Nephron (organoid): Measurements from ENCODE around the gene LZTS3.
"Not testable (repeated sequence)": the region's sequence is repeated elsewhere in the genome, so short reads cannot be mapped to it uniquely, and the experiment has no call there.

Source experiments
- H3K27ac Mint-ChIP-seq, 3 experiments: 2 replicates each; pipeline ENCODE4 v1.8.0; 2020; ENCODE audit warnings: mixed read lengths in 3 of 3, mild to moderate bottlenecking in 2 of 3, moderate library complexity in 1 of 3
- H3K27me3 Mint-ChIP-seq: 2 replicates; pipeline ENCODE4 v1.8.0; 2021; ENCODE audit warnings: low read depth, mild to moderate bottlenecking, moderate library complexity, mixed read lengths
- H3K36me3 Mint-ChIP-seq: 2 replicates; pipeline ENCODE4 v1.8.0; 2020; ENCODE audit warnings: low read depth, mixed read lengths
- H3K4me1 Mint-ChIP-seq: 2 replicates; pipeline ENCODE4 v1.8.0; 2020; ENCODE audit warnings: mixed read lengths
- H3K4me3 Mint-ChIP-seq, 3 experiments: 2 replicates each; pipeline ENCODE4 v1.8.0; 2020; ENCODE audit warnings: mild to moderate bottlenecking in 3 of 3, mixed read lengths in 3 of 3, moderate library complexity in 2 of 3
- H3K9me3 Mint-ChIP-seq: 2 replicates; pipeline ENCODE4 v1.8.0; 2020; ENCODE audit warnings: mixed read lengths
- TF ChIP-seq, protein P1 (sequence below), 3 experiments: fragments of 200-600 bp; sonication (generic); IDR thresholded peaks; one replicate each; pipeline ENCODE4 v1.5.0; 2021; ENCODE audit warnings: antibody characterized with exemption in 3 of 3; ENCODE audit not compliant: unreplicated experiment in 3 of 3

The LZTS3 gene

DNA sequence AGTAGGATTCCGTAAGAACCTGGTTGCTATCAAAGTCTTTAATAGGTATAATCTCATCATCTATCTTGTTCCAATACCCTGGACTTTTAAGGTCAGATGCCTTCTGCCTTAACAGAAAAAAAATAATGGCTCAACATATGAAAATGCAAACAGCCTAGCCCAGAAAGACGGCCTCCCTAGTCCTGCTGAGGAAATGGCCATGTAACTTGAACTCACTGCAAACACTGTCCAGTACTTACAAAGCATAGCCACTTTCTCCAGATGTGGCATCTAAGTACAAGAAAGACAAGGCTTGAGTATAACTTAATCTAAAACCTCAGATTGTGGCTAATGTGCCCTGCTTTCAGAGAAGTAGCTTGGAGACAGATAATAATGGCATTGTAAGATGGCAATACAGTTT lies 40.2 kb downstream of the LZTS3 start:
- Mint-ChIP-seq H3K36me3 (peaks cover 19% of the 10 kb centered on the region), H3K4me1 (no peaks in the 10 kb centered on the region), H3K27me3 (no peaks in the 10 kb centered on the region), H3K9me3 (peaks cover 7% of the 10 kb centered on the region), H3K4me3 (no peak overlapping the region), H3K27ac (no peak overlapping the region)
- TF ChIP-seq, protein P1, sequence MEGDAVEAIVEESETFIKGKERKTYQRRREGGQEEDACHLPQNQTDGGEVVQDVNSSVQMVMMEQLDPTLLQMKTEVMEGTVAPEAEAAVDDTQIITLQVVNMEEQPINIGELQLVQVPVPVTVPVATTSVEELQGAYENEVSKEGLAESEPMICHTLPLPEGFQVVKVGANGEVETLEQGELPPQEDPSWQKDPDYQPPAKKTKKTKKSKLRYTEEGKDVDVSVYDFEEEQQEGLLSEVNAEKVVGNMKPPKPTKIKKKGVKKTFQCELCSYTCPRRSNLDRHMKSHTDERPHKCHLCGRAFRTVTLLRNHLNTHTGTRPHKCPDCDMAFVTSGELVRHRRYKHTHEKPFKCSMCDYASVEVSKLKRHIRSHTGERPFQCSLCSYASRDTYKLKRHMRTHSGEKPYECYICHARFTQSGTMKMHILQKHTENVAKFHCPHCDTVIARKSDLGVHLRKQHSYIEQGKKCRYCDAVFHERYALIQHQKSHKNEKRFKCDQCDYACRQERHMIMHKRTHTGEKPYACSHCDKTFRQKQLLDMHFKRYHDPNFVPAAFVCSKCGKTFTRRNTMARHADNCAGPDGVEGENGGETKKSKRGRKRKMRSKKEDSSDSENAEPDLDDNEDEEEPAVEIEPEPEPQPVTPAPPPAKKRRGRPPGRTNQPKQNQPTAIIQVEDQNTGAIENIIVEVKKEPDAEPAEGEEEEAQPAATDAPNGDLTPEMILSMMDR (IDR thresholded peaks at IDR 0.05; ENCODE audit: unreplicated experiment in 3 of 3), result no peak

GRCh38 chr20:3130051-3130600 lies 43.2 kb downstream of the LZTS3 start:
- Mint-ChIP-seq H3K4me1 (no peaks in the 10 kb centered on the region), H3K9me3 (peaks cover 13% of the 10 kb centered on the region), H3K27ac (no peak overlapping the region), H3K4me3 (no peak overlapping the region), H3K36me3 (peaks cover 28% of the 10 kb centered on the region), H3K27me3 (no peaks in the 10 kb centered on the region)
- TF ChIP-seq, protein P1 (IDR thresholded peaks at IDR 0.05; ENCODE audit: unreplicated experiment in 3 of 3), result no peak

DNA sequence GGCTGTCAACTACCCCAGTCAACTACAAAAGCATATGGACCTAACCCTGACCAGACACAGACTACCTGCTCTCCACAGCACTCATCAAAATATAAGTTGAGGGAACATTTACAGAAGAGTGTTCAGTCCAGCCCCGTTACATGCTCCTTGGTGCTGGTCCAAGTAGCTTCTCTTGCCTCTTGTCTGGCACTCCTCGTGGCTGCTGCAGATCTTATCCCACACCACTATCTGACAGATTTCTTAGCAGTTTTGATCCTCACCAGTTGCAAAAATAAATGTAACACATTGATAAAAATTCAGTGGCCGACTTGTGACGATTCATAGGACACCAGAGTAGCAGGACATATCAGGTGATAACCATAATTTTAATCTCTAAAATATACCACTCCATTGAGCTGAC lies 44.3 kb downstream of the LZTS3 start:
- no peak overlapping the region for H3K4me3 Mint-ChIP-seq
- TF ChIP-seq, protein P1 (IDR thresholded peaks at IDR 0.05; ENCODE audit: unreplicated experiment in 3 of 3), result no peak
- no peak overlapping the region for H3K27ac Mint-ChIP-seq
- no peaks in the 10 kb centered on the region for H3K27me3 Mint-ChIP-seq
- no peaks in the 10 kb centered on the region for H3K4me1 Mint-ChIP-seq
- H3K36me3 Mint-ChIP-seq, result peaks cover 37% of the 10 kb centered on the region
- H3K9me3 Mint-ChIP-seq, result peaks cover 16% of the 10 kb centered on the region

- Mint-ChIP-seq H3K4me1 (no peaks in the 10 kb centered on the region), H3K4me3 (no peak overlapping the region), H3K36me3 (peaks cover 44% of the 10 kb centered on the region), H3K9me3 (peaks cover 19% of the 10 kb centered on the region), H3K27me3 (no peaks in the 10 kb centered on the region), H3K27ac (no peak overlapping the region)
- TF ChIP-seq, protein P1 (IDR thresholded peaks at IDR 0.05; ENCODE audit: unreplicated experiment in 3 of 3), result no peak
These were observed 44.9 kb downstream of the LZTS3 start for GRCh38 chr20:3128275-3128984.

DNA sequence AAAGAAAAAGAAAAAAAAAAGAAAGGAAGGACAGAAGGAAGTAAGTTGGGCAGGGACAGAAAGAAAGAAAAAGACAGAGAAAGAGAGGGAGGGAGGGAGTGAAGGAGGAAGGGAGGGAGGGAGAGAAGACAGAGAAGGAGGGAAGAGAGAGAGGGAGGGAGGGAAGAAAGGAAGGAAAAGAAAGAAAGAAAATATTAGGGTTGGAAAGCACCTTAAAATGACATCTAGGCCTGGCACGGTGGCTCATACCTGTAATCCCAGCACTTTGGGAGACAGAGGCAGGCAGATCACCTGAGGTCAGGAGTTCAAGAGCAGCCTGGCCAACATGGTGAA lies 46.9 kb downstream of the LZTS3 start:
- Mint-ChIP-seq H3K27me3 (no peaks in the 10 kb centered on the region), H3K4me1 (no peaks in the 10 kb centered on the region), H3K4me3 (no peak overlapping the region), H3K9me3 (peaks cover 30% of the 10 kb centered on the region), H3K36me3 (peaks cover 63% of the 10 kb centered on the region), H3K27ac (no peak overlapping the region)
- TF ChIP-seq, protein P1 (IDR thresholded peaks at IDR 0.05; ENCODE audit: unreplicated experiment in 3 of 3), result no peak

DNA sequence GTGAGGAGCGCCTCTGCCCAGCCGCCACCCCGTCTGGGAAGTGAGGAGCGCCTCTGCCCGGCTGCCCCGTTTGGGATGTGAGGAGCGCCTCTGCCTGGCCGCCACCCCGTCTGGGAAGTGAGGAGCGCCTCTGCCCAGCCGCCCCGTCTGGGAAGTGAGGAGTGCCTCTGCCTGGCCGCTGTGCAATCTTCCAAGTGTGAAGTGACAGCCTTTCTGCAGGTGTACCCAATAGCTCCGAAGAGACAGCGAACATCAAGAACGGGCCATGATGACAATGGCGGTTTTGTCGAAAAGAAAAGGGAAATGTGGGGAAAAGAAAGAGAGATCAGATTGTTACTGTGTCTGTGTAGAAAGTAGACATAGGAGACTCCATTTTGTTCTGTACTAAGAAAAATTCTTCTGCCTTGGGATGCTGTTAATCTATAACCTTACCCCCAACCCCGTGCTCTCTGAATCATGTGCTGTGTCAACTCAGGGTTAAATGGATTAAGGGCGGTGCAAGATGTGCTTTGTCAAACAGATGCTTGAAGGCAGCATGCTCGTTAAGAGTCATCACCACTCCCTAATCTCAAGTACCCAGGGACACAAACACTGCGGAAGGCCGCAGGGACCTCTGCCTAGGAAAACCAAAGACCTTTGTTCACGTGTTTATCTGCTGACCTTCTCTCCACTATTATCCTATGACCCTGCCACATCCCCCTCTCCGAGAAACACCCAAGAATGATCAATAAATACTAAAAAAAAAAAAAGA lies 47.4 kb downstream of the LZTS3 start:
- not testable (repeated sequence) for H3K4me1 Mint-ChIP-seq, H3K27me3 Mint-ChIP-seq, H3K4me3 Mint-ChIP-seq, H3K27ac Mint-ChIP-seq
- Mint-ChIP-seq H3K36me3 (peaks cover 69% of the 10 kb centered on the region), H3K9me3 (peaks cover 30% of the 10 kb centered on the region)

DNA sequence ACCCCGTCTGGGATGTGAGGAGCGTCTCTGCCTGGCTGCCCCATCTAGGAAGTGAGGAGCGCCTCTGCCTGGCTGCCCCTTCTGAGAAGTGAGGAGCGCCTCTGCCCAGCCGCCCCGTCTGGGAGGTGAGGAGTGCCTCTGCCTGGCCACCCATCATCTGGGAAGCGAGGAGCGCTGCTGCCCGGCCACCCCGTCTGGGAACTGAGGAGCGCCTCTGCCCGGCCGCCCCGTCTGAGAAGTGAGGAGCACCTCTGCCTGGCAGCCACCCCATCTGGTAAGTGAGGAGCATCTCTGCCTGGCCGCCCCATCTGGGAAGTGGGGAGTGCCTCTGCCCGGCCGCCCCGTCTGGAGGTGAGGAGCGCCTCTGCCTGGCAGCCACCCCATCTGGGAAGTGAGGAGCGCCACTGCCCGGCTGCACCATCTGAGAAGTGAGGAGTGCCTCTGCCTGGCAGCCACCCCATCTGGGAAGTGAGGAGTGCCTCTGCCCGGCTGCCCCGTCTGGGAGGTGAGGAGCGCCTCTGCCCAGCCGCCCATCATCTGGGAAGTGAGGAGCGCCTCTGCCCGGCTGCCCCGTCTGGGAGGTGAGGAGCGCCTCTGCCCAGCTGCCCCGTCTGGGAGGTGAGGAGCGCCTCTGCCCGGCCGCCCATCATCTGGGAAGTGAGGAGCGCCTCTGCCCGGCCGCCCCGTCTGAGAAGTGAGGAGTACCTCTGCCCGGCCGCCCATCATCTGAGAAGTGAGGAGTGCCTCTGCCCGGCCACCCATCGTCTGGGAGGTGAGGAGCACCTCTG lies 48.4 kb downstream of the LZTS3 start:
- Mint-ChIP-seq H3K36me3 (peaks cover 73% of the 10 kb centered on the region), H3K9me3 (peaks cover 30% of the 10 kb centered on the region)
- not testable (repeated sequence) for H3K27ac Mint-ChIP-seq, H3K27me3 Mint-ChIP-seq, H3K4me3 Mint-ChIP-seq, H3K4me1 Mint-ChIP-seq

DNA sequence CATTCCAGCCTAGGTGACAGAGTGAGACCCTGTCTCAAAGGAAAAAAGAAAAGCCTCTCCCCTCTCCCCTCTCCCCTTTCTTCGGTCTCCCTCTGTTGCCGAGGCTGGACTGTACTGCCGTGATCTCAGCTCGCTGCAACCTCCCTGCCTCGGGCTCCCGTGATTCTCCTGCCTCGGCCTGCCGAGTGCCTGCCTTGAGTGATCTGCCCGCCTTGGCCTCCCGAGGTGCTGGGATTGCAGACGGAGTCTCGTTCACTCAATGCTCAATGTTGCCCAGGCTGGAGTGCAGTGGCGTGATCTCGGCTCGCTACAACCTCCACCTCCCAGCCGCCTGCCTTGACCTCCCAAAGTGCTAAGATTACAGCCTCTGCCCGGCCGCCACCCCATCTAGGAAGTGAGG lies 49.2 kb downstream of the LZTS3 start:
- not testable (repeated sequence) for H3K27me3 Mint-ChIP-seq, H3K27ac Mint-ChIP-seq, H3K4me3 Mint-ChIP-seq, H3K4me1 Mint-ChIP-seq
- Mint-ChIP-seq H3K36me3 (peaks cover 75% of the 10 kb centered on the region), H3K9me3 (peaks cover 27% of the 10 kb centered on the region)
